22Rv1 (cell line): Measurements from ENCODE around the gene DOC2B.
A peak's percentile ranks its signal among the peaks of the same experiment; 100 is the strongest.

Experiments
- H3K27ac ChIP-seq: fragments of 450-650 bp; 2 replicates; pipeline ENCODE4 v1.5.1; 2017
- CTCF ChIP-seq: fragments of 450-650 bp; IDR thresholded peaks from 2 replicates; pipeline ENCODE4 v1.5.1; 2017; ENCODE audit warnings: mild to moderate bottlenecking
- ZFX ChIP-seq: fragments of 450-650 bp; IDR thresholded peaks from 2 replicates; pipeline ENCODE4 v1.6.1; 2017; ENCODE audit warnings: antibody characterized with exemption, borderline replicate concordance

Gene DOC2B

DNA sequence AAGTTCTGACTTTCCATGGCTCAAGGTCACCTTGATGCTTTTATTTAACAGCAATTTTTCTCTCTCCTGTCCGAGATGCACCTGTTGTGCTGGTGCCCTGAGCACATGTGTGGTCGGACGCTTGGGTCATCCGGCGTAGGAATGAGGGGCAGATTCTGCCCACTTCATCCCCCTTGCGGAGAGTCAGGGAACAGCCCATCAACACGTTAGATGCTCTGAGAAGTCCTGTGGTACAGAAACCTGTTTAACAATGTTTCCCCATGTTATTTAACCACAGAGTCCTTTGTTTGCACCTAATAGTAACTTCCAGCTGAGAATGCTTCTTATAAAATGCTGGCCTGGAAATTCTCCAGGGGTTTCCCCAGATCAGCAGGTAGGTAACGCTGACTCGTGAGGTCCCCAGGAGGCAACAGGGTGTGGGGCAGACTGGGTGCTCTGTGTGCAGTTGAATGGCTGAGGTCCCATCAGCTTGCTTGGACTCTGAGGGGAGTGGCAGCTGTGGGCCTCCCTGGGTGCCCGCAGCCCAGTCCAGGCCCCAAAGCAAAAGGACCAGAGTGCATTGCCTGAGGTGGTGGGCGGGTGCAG is 17.8 kb downstream of the DOC2B start:
- TF ChIP-seq CTCF (peak; percentile 51), ZFX (no peak)
- no peak overlapping the region for H3K27ac ChIP-seq

DNA sequence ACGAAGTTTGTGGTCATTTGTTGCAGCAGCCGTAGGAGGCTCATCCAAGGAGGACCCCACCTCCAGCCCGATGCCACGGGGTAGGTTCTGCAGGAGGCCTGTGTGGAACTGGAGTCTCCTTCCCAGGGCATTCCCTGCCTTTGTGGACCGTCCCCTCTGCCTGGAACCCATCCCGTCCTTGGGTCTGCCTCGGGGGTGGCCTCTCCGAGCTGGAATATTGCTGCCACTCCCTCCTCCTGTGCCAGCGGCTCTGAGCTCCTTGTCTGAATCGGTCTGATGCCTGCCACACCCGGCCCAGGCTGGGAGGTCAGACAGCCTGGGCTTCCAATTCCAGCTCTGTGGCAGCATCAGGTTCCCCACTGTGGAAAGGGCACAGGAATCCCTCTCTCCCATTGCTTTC is 18.8 kb downstream of the DOC2B start:
- TF ChIP-seq CTCF (no peak), ZFX (no peak)
- H3K27ac ChIP-seq = no peak overlapping the region

DNA sequence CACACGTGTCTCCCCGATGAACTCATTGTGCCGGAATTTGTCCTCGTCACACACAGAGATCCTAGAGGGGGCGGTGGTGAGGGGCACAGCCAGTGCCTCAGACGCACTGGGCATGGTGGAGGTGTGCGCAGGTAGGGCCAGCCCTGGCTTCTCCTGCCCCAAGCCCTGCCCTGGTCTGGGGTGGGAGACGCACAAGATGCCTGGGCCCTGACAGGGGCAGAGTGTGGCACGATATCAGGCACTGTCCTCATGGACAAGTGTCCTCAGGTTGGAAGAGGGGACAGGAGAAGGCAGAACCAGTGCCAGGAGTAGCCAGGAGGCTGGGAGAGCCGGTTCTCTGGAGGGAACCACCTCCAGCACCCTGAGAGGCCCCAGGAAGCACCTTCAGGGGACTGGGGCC is 20.0 kb downstream of the DOC2B start:
- TF ChIP-seq ZFX (no peak), CTCF (no peak)
- no peak overlapping the region for H3K27ac ChIP-seq

DNA sequence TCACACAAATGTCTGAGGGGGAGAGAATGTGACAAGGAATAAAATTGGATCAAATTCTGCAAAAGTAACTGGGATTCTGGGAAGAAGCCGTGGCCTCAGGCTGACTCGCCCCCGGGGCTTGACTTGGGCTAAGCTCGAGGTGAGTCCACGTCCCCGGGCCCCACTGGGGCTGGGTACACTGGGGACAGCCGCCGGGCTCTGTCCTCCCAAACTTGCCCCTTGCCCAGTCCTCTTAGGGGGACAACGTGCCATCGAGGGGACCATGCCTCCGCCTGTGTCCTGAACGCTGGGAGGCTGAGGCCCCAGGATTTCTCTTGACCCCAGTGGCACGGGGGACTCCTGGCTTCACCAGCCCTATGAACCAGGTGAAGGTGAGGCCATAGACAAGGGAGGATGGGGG is 21.1 kb downstream of the DOC2B start:
- no peak overlapping the region for H3K27ac ChIP-seq
- TF ChIP-seq CTCF = no peak
- TF ChIP-seq ZFX = no peak

- no peak overlapping the region for H3K27ac ChIP-seq
- TF ChIP-seq CTCF = no peak
- no peak for TF ChIP-seq ZFX
Measured at GRCh38 chr17:159609-160008, 21.8 kb downstream of the DOC2B start.

- H3K27ac ChIP-seq = no peak overlapping the region
- TF ChIP-seq CTCF = no peak
- TF ChIP-seq ZFX = no peak
Measured at GRCh38 chr17:158379-158778, 23.1 kb downstream of the DOC2B start.

GRCh38 chr17:157901-158300 is 23.5 kb downstream of the DOC2B start:
- H3K27ac ChIP-seq = no peak overlapping the region
- TF ChIP-seq ZFX = no peak

DNA sequence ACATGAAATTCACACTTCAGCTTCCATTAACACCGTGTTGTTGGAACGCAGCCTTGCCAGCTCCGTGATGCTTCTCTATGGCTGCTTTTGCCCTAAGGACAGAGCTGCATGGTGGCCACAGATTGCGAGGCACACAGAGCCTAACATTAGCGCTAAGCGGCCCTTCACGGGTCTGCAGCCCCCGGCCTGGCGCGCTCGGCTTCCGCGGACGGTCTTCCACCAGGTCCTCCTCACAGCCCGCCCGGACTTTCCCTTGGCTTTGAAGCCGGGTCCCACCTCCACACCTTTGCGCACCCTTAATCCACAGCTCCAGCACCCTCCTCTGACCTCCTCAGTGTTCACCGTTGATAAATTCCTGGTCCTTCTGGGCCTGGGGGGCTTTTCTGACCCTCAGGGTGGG is 24.5 kb downstream of the DOC2B start:
- H3K27ac ChIP-seq = no peak overlapping the region

More for the DNA sequence above, 24.5 kb downstream of the DOC2B start:
- TF ChIP-seq ZFX (no peak), CTCF (no peak)
